H1 (cell line): ENCODE data around the gene ZRANB3. TPM values are rescaled to one million over a fixed set of nuclear protein-coding genes. Genes with fewer than 3 reads are reported as not detected.

ENCODE experiments used
- CTCF ChIA-PET: fragments of 300-600 bp; sonication (Branson Sonifier 250); formaldehyde crosslinking; loops from one replicate; lab custom pipeline; 2021; ENCODE audit not compliant: partially characterized antibody; lab: Charles Lee
- POLR2A ChIA-PET: fragments of 300-600 bp; sonication (Branson Sonifier 250); formaldehyde crosslinking; loops from one replicate; lab custom pipeline; 2021; ENCODE audit warnings: inconsistent platforms; ENCODE audit not compliant: partially characterized antibody; lab: Charles Lee
- DNase-seq, 2 experiments: peaks; one replicate each; pipeline versions ENCODE4 v3.0.0 to v3.0.0-alpha.2; 2010 to 2022; ENCODE audit warnings: low spot score in 2 of 2, low read depth in 1 of 2, mixed read lengths in 1 of 2
- FAIRE-seq: peaks from 2 replicates; lab custom pipeline; 2011; peaks lifted over from hg19 to GRCh38; lab: Jason Lieb, UNC
- H2AFZ ChIP-seq: 2 replicates; pipeline ENCODE4 v1.8.1; 2012; ENCODE audit warnings: low read length, inconsistent platforms
- H2AK5ac ChIP-seq: 2 replicates; pipeline ENCODE4 v1.6.1; 2013; ENCODE audit warnings: low read depth, low read length
- H2BK120ac ChIP-seq: replicated peaks from 2 replicates; pipeline ENCODE3; 2013; ENCODE audit warnings: low read depth, low read length, inconsistent platforms
- H2BK12ac ChIP-seq: 2 replicates; pipeline ENCODE4 v1.6.1; 2013; ENCODE audit warnings: low read depth, low read length
- H2BK15ac ChIP-seq: 2 replicates; pipeline ENCODE4 v1.6.1; 2013; ENCODE audit warnings: low read length
- H2BK20ac ChIP-seq: 2 replicates; pipeline ENCODE4 v1.6.1; 2013; ENCODE audit warnings: low read length
- H2BK5ac ChIP-seq: 2 replicates; pipeline ENCODE4 v1.6.1; 2013; ENCODE audit warnings: low read depth, low read length
- H3K14ac ChIP-seq: 2 replicates; pipeline ENCODE4 v1.6.1; 2013; ENCODE audit warnings: inconsistent platforms; ENCODE audit not compliant: insufficient read length
- H3K18ac ChIP-seq: 2 replicates; pipeline ENCODE4 v1.6.1; 2013; ENCODE audit warnings: low read length; ENCODE audit errors: extremely low read depth
- H3K23ac ChIP-seq: 2 replicates; pipeline ENCODE4 v1.6.1; 2013; ENCODE audit warnings: inconsistent platforms; ENCODE audit not compliant: insufficient read length
- H3K23me2 ChIP-seq: 2 replicates; pipeline ENCODE4 v1.6.1; 2013; ENCODE audit warnings: low read depth, low read length
- H3K27ac ChIP-seq: 2 replicates; pipeline ENCODE4 v1.6.1; 2011; ENCODE audit warnings: low read depth, low read length, inconsistent platforms
- H3K27me3 ChIP-seq, 4 experiments: replicated peaks in 1 of 4; 1 replicate in 1 of 4; 2 replicates in 3 of 4; pipeline versions ENCODE4 v1.6.1 to v1.8.1; 2011 to 2013; ENCODE audit warnings: low read length in 3 of 4, mild to moderate bottlenecking in 3 of 4, inconsistent platforms in 2 of 4, mixed read lengths in 2 of 4, moderate library complexity in 1 of 4; ENCODE audit not compliant: control insufficient read depth in 3 of 4, insufficient read depth in 3 of 4; ENCODE audit errors: extremely low read depth in 1 of 4
- H3K36me3 ChIP-seq, 4 experiments: 2 replicates each; pipeline versions ENCODE4 v1.6.1 to v1.8.1; 2011 to 2013; ENCODE audit warnings: mild to moderate bottlenecking in 4 of 4, low read length in 3 of 4, moderate library complexity in 2 of 4, control low read depth in 1 of 4, inconsistent platforms in 1 of 4; ENCODE audit not compliant: insufficient read depth in 4 of 4, control insufficient read depth in 2 of 4
- H3K4ac ChIP-seq: replicated peaks from 2 replicates; pipeline ENCODE3; 2013; ENCODE audit warnings: low read length, low read depth, mixed read lengths, inconsistent platforms; ENCODE audit not compliant: insufficient read length
- H3K4me1 ChIP-seq, 4 experiments: replicated peaks in 1 of 4; 1 replicate in 1 of 4; 2 replicates in 3 of 4; pipeline versions ENCODE4 v1.6.1 to v1.8.1; 2011 to 2013; ENCODE audit warnings: low read length in 3 of 4, inconsistent platforms in 2 of 4, mixed read lengths in 1 of 4; ENCODE audit not compliant: insufficient read depth in 4 of 4, control insufficient read depth in 3 of 4
- H3K4me2 ChIP-seq, 2 experiments: 2 replicates each; pipeline versions ENCODE4 v1.6.1 to v1.8.1; 2011 to 2013; ENCODE audit warnings: low read depth in 2 of 2, low read length in 2 of 2, control low read depth in 1 of 2, inconsistent platforms in 1 of 2, mild to moderate bottlenecking in 1 of 2; ENCODE audit not compliant: insufficient read depth in 1 of 2
- H3K4me3 ChIP-seq, 4 experiments: fragments of 200-600, 300-600 bp in 1 of 4; sonication (generic), shearing (Covaris generic), sonication (Bioruptor Twin) in 1 of 4; 2 replicates each; pipeline versions ENCODE4 v1.5.1 to v1.8.1; 2011 to 2016; ENCODE audit warnings: low read length in 4 of 4, low read depth in 3 of 4, control low read depth in 2 of 4, inconsistent platforms in 2 of 4, mild to moderate bottlenecking in 2 of 4, mixed read lengths in 1 of 4, moderate library complexity in 1 of 4; ENCODE audit not compliant: insufficient read depth in 2 of 4; ENCODE audit errors: extremely low read depth in 1 of 4
- H3K56ac ChIP-seq: replicated peaks from 2 replicates; pipeline ENCODE3; 2013; ENCODE audit warnings: low read depth, mild to moderate bottlenecking, mixed read lengths, low read length, inconsistent platforms; ENCODE audit not compliant: insufficient read length
- H3K79me1 ChIP-seq: 2 replicates; pipeline ENCODE4 v1.6.1; 2013; ENCODE audit warnings: low read depth, low read length, control low read depth
- H3K79me2 ChIP-seq, 2 experiments: 2 replicates each; pipeline versions ENCODE4 v1.6.1 to v1.8.1; 2012 to 2013; ENCODE audit warnings: low read length in 2 of 2, mild to moderate bottlenecking in 2 of 2, inconsistent platforms in 1 of 2; ENCODE audit not compliant: insufficient read depth in 2 of 2, control insufficient read depth in 1 of 2
- H3K9ac ChIP-seq, 4 experiments: replicated peaks in 1 of 4; 1 replicate in 1 of 4; 2 replicates in 3 of 4; pipeline versions ENCODE4 v1.6.1 to v1.8.1; 2011 to 2013; ENCODE audit warnings: low read depth in 3 of 4, low read length in 3 of 4, control low read depth in 2 of 4, mild to moderate bottlenecking in 2 of 4, moderate library complexity in 2 of 4, inconsistent platforms in 1 of 4; ENCODE audit errors: extremely low read depth in 1 of 4
- H3K9me3 ChIP-seq, 2 experiments: 2 replicates each; pipeline versions ENCODE4 v1.6.1 to v1.8.1; 2012 to 2013; ENCODE audit warnings: mild to moderate bottlenecking in 2 of 2, moderate library complexity in 2 of 2, control low read depth in 1 of 2, inconsistent platforms in 1 of 2, low read depth in 1 of 2, low read length in 1 of 2, mixed read lengths in 1 of 2; ENCODE audit not compliant: insufficient read depth in 2 of 2
- H4K20me1 ChIP-seq, 2 experiments: replicated peaks in 1 of 2; 2 replicates each; pipeline versions ENCODE3 to v1.8.1; 2011 to 2013; ENCODE audit warnings: inconsistent platforms in 2 of 2, low read length in 2 of 2, mild to moderate bottlenecking in 1 of 2; ENCODE audit not compliant: insufficient read depth in 2 of 2, control insufficient read depth in 1 of 2
- H4K5ac ChIP-seq: 2 replicates; pipeline ENCODE4 v1.6.1; 2013; ENCODE audit warnings: low read length, low read depth, mixed read lengths, inconsistent platforms; ENCODE audit not compliant: insufficient read length
- H4K8ac ChIP-seq: 2 replicates; pipeline ENCODE4 v1.8.0; 2013; ENCODE audit warnings: mild to moderate bottlenecking, moderate library complexity, low read length, inconsistent platforms; ENCODE audit not compliant: insufficient read depth; ENCODE audit errors: extremely low read depth
- H4K91ac ChIP-seq: replicated peaks from 2 replicates; pipeline ENCODE3; 2013; ENCODE audit warnings: low read length, mixed read lengths, inconsistent platforms; ENCODE audit not compliant: insufficient read length
- CEBPB ChIP-seq: IDR thresholded peaks from 2 replicates; pipeline ENCODE4 v1.6.1; 2012; ENCODE audit warnings: low read depth, low read length
- PHF8 ChIP-seq: fragments of 200-600 bp; sonication (generic); conservative IDR thresholded peaks from 2 replicates; pipeline ENCODE4 v1.7.1; 2012; ENCODE audit warnings: low read depth, mild to moderate bottlenecking, inconsistent platforms, low read length, moderate library complexity
- WGBS, 2 experiments: shearing (Covaris generic) in 1 of 2; methylation state at CpG; one replicate each; pipeline versions ENCODE4 v1.1.6 to v1.1.7; 2013 to 2015; ENCODE audit warnings: low lambda C conversion rate in 2 of 2, mixed read lengths in 2 of 2, inconsistent platforms in 1 of 2, low coverage in 1 of 2, missing lambda C conversion rate in 1 of 2; ENCODE audit not compliant: insufficient replicate concordance in 2 of 2, insufficient coverage in 1 of 2, insufficient read length in 1 of 2; ENCODE audit errors: extremely low coverage in 1 of 2, missing lambda C conversion rate in 1 of 2; 5-methylcytosine and 5-hydroxymethylcytosine counted together
- polyA plus RNA-seq, 7 experiments: library from polyadenylated mRNA; depleted of rRNA in 3 of 7; stranded (reverse) in 5 of 7; unstranded in 2 of 7; fragments of >200 nt in 5 of 7; fragments of 200-250 nt in 2 of 7; gene quantifications; 1 replicate in 5 of 7; 2 replicates in 1 of 7; 4 replicates in 1 of 7; pipeline versions ENCODE4 v1.2.1 to v1.2.3, GENCODE V29; 2011 to 2013; ENCODE audit warnings: missing spikeins in 2 of 7, mixed read lengths in 2 of 7
- total RNA-seq: library from RNA; stranded (reverse); fragmentation: NEBNext Ultra II Directional; extraction: Animal tissue kit (Norgen Biotek cat#: 25700); gene quantifications from 2 replicates; pipeline ENCODE4 v1.2.1, GENCODE V29; 2021

Gene ZRANB3
- total and polyA plus RNA-seq, 2 of the 8 experiments (the other 6 are each of a cell fraction or from before 2014, with no cell fraction given) = 4.5 to 19.3 TPM

GRCh38 chr2:135570884-135571283 lies 39.9 kb upstream of the ZRANB3 start:
- no peak overlapping the region for H2BK20ac ChIP-seq
- POLR2A ChIA-PET = no interaction called here

More at GRCh38 chr2:135570884-135571283, 39.9 kb upstream of the ZRANB3 start:
- CTCF ChIA-PET = interaction anchor here (1.2 kb wide), 1 partner anchor 170 kb away, joined by 4 read pairs; the partner anchor contains the start of gene UBXN4
- Histone ChIP-seq H3K79me1 (no peaks in the 10 kb centered on the region), H3K9me3 (no peaks in the 10 kb centered on the region), H3K18ac (no peak overlapping the region), H3K9ac (no peak overlapping the region), H3K27ac (no peak overlapping the region), H3K4me3 (no peak overlapping the region), H3K56ac (no peak overlapping the region), H2BK120ac (no peak overlapping the region), H2BK15ac (no peak overlapping the region), H3K36me3 (peaks cover 0 to 18% (median 4%) of the 10 kb centered on the region in 4 experiments; a peak in 3 of 8 replicates), H3K23ac (no peak overlapping the region), H2BK12ac (no peak overlapping the region), H3K4me2 (no peak overlapping the region), H4K8ac (no peak overlapping the region), H2AK5ac (no peak overlapping the region), H3K79me2 (peaks cover 0 to 20% of the 10 kb centered on the region in 2 experiments; a peak in 2 of 4 replicates), H3K23me2 (no peaks in the 10 kb centered on the region), H4K5ac (no peak overlapping the region), H4K20me1 (no peaks in the 10 kb centered on the region), H3K4me1 (no peaks in the 10 kb centered on the region), H2AFZ (no peak overlapping the region), H3K14ac (no peak overlapping the region), H4K91ac (no peak overlapping the region), H2BK5ac (no peak overlapping the region), H3K27me3 (no peaks in the 10 kb centered on the region), H3K4ac (no peak overlapping the region)
- TF ChIP-seq PHF8 (no peak), CEBPB (0 out of 2 replicates have a peak, but pooled peaks have one; percentile 34)
- FAIRE-seq (no peak), DNase-seq (no peak)
- WGBS, 2 experiments = 90% methylated on average over 2 of the region's 2 CpGs; no CpG with 5 or more reads in 1 of the 2 experiments
